HUES6 (cell line): ENCODE data around the gene NOC2L.
"Not testable (repeated sequence)": the region's sequence is repeated elsewhere in the genome, so short reads cannot be mapped to it uniquely, and the experiment has no call there.

Experiments used
- H3K27ac ChIP-seq: 2 replicates; pipeline ENCODE4 v1.7.0; 2013; ENCODE audit warnings: low read depth, mild to moderate bottlenecking, low read length, inconsistent platforms
- H3K27me3 ChIP-seq: 2 replicates; pipeline ENCODE4 v1.6.1; 2013; ENCODE audit warnings: low read length; ENCODE audit not compliant: control insufficient read depth, insufficient read depth
- H3K36me3 ChIP-seq: 2 replicates; pipeline ENCODE4 v1.6.1; 2013; ENCODE audit warnings: low read length; ENCODE audit not compliant: control insufficient read depth, insufficient read depth
- H3K4me1 ChIP-seq: 2 replicates; pipeline ENCODE4 v1.6.1; 2013; ENCODE audit warnings: low read length; ENCODE audit not compliant: control insufficient read depth, insufficient read depth
- H3K4me3 ChIP-seq: 2 replicates; pipeline ENCODE4 v1.5.1; 2013; ENCODE audit warnings: low read depth, low read length
- H3K9ac ChIP-seq: one replicate; pipeline ENCODE4 v1.6.1; 2013; ENCODE audit warnings: mild to moderate bottlenecking, low read length
- H3K9me3 ChIP-seq: 2 replicates; pipeline ENCODE4 v1.6.1; 2013; ENCODE audit warnings: low read depth, low read length; ENCODE audit not compliant: control insufficient read depth, insufficient read depth

NOC2L gene

DNA sequence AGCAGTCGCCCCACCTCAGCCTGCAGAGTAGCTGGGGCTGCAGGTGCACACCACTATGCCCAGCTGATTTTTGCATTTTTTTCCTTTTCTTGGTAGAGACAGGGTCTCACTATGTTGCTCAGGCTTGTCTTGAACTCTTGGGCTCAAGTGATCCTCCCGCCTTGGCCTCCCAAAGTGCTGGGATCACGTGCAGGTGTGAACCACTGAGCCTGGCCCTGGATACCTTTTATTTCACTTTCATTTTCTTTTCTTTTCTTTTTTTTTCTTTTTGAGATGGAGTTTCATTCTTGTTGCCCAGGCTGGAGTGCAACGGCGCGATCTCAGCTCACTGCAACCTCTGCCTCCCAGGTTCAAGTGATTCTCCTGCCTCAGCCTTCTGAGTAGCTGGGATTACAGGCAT is 32.2 kb upstream of the NOC2L start:
- not testable (repeated sequence) for H3K36me3 ChIP-seq, H3K9ac ChIP-seq, H3K9me3 ChIP-seq, H3K4me3 ChIP-seq, H3K4me1 ChIP-seq, H3K27ac ChIP-seq
- peaks cover 75% of the 10 kb centered on the region for H3K27me3 ChIP-seq

DNA sequence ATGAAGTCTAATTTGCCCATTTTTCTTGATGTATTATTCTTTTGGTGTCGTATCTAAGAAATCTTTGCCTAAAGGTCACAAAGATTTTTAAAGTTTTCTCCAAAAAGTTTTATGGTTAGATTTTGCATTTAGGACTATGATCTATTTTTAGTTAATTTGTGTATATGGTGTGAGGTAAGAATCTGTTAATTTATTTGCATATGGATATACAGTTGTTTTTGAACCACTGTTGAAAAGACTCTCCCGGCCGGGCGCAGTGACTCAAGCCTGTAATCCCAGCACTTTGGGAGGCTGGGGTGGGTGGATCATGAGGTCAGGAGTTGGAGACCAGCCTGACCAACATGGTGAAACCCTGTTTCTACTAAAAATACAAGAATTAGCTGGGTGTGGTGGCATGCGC is 29.0 kb upstream of the NOC2L start:
- not testable (repeated sequence) for H3K9me3 ChIP-seq, H3K36me3 ChIP-seq, H3K9ac ChIP-seq, H3K4me1 ChIP-seq, H3K27ac ChIP-seq, H3K4me3 ChIP-seq
- peaks cover 69% of the 10 kb centered on the region for H3K27me3 ChIP-seq

DNA sequence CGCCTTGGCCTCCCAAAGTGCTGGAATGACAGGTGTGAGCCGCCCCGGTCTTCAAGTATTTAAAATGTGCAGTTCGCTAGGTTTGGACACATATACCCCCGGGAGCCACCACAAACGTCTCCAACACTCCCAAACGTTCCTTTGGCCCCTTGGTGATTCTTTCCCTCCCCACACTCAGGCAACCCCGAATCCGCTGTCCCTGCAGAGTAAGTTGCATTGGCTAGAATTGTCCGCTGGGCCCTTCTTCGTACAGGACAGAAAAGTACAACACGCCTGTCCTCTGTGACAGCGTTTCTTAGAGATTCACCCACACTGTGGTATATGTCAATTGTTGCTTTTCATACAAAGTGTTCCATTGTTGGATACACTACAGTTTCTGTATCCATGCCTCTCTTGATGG is 26.1 kb upstream of the NOC2L start:
- Histone ChIP-seq H3K9ac (no peak overlapping the region), H3K36me3 (no peaks in the 10 kb centered on the region), H3K27ac (no peak overlapping the region), H3K4me3 (no peak overlapping the region), H3K4me1 (no peaks in the 10 kb centered on the region), H3K27me3 (peaks cover 74% of the 10 kb centered on the region), H3K9me3 (no peaks in the 10 kb centered on the region)

DNA sequence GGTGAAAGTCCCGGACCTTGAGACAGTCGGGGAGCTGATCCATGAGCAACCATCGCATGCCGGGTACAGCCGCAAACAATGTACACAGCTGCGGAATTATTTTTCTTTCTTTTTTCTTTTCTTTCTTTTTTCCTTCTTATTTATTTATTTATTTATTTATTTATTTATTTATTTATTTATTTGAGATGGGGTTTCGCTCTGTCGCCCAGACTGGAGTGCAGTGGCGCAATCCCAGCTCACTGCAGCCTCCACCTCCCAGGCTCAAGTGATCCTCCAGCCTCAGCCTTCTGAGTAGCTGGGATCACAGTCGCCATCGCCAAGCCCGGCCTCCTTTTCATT is 25.4 kb upstream of the NOC2L start:
- no peaks in the 10 kb centered on the region for H3K4me1 ChIP-seq
- H3K27me3 ChIP-seq = peaks cover 76% of the 10 kb centered on the region
- no peak overlapping the region for H3K4me3 ChIP-seq

DNA sequence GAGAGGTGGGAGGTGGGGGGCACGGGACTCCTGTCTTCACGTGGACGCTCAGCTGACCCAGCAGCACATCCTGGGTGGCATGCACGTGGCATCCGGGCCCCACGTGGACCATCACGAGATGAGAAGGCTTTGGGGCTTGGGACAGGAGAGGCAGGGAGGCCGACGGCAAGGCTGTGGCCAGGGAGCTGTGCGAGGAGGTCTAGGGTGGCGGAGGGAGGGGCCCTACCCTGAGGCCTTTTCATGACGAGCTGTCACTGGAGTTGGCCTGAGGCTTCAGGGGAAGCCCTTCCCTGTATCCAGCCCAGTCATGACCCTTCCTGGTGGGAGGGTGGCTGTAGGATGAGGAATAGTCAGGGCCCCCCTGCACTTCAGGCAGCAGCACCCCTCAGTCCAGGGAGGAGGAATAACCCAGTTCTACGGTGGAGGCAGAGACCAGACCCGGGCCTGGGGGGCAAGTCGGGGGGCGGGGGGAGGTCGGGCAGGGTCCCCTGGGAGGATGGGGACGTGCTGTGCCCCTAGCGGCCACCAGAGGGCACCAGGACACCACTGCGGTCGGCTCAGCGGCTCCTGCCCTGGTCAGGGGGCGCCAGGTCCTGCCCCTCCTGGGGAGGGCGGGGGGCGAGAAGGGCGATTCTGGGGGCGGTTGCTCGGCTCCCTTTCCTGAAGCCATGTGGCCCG is 24.9 kb upstream of the NOC2L start:
- H3K36me3 ChIP-seq = no peaks in the 10 kb centered on the region
- H3K9ac ChIP-seq = no peak overlapping the region
- H3K27me3 ChIP-seq = peaks cover 73% of the 10 kb centered on the region
- no peaks in the 10 kb centered on the region for H3K4me1 ChIP-seq
- H3K9me3 ChIP-seq = no peaks in the 10 kb centered on the region
- no peak overlapping the region for H3K27ac ChIP-seq
- no peak overlapping the region for H3K4me3 ChIP-seq

More for the DNA sequence above, 25.4 kb upstream of the NOC2L start:
- Histone ChIP-seq H3K9me3 (no peaks in the 10 kb centered on the region), H3K27ac (no peak overlapping the region), H3K9ac (no peak overlapping the region), H3K36me3 (no peaks in the 10 kb centered on the region)

DNA sequence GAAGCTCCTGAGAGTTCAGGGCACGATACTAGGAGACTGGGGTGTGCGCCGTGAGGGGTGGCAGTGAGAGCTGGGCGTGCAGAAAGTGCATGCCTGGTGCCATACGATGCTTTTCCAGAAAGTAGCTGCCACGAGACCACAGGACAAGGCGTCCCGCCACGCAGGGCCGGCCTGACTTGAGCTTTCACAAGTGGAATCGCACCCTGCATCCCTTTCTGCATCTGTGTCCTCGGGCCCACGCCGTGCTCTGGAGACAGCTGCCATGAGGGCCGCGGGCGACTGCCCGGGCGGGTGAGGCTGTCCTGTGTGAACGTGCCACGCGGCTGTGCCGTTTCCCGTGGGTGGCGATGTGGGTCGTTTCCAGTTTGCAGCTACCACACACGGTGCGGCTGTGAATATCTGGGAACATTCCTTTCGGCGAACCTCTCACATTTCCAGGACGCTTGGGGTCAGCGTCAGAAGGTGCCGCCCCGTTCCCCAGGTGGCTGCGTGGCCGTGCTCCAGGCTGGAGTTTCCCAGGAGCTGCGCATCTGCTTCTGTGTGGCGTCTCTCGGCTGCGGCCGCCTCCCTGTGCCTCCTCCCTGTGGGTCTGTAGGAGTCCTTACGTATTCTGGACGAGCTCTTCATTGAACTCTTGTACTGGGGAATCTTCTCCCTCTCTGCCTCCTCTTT is 23.8 kb upstream of the NOC2L start:
- Histone ChIP-seq H3K27ac (no peak overlapping the region), H3K4me1 (no peaks in the 10 kb centered on the region), H3K9me3 (no peaks in the 10 kb centered on the region), H3K4me3 (no peak overlapping the region), H3K36me3 (no peaks in the 10 kb centered on the region), H3K9ac (no peak overlapping the region), H3K27me3 (peaks cover 76% of the 10 kb centered on the region)

DNA sequence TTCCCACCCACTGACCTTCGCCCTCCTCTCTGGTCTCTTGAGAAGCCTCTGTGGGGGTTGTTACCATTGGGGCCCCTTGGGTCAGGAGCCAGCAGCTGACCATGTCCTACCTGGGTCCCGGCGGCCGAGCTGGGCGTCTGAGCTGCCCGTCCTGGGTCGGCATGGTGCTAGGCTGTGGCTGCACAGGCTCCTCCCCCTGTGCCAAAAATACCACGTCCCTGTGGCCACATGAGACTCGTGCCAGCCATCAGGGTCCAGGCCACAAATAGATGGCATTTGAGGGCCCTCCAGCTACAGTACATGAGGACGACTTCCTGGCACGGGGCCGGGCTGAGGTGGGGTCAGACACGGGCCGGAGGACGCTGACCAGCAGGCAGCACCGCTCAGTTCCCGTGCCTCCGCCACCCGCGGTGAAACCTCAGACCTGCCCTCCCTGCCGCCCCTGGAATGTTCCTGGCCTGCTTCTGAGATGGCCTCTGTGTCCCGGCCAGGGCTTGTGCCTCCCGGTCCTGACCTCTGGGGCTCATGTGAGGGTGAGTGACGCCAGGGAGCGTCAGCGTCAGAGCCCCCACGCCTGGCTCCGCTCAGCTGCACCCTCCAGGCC is 23.0 kb upstream of the NOC2L start, which contains the start of gene PERM1:
TSS of gene PERM1 (minus strand) at position 139 of the 604 bp plus-strand sequence. CDS start 1,064 bp downstream, outside the sequence.
- Histone ChIP-seq H3K9ac (no peak within 1 kb of the TSS), H3K4me1 (no peaks in the 10 kb centered on the region)

DNA sequence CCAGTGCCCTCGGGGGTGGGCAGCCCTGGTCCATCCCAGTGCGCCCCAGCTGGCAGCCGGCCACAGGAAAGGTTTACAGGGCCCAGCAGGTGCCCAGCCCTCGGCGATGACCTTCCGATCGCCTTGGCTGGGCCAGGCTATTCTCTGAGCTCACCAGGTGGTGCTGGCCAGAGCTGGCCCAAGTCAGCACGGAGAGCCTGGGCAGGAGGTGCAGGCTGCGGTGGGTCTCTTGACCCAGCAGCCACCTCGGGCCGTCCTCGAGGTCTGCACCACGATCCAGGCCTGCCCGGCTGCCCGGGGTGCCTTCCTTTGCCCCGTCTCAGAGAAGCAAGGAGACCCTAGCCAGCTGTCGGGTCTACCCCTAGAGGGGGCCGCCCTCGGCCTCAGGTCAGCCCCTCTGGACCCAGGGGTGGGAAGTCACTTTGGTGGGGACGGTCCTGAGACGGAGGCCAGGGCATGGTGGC is 22.5 kb upstream of the NOC2L start:
- H3K4me3 ChIP-seq = no peak overlapping the region
- H3K9ac ChIP-seq = no peak overlapping the region
- peaks cover 74% of the 10 kb centered on the region for H3K27me3 ChIP-seq
- H3K9me3 ChIP-seq = no peaks in the 10 kb centered on the region
- no peak overlapping the region for H3K27ac ChIP-seq
- no peaks in the 10 kb centered on the region for H3K36me3 ChIP-seq
- H3K4me1 ChIP-seq = no peaks in the 10 kb centered on the region

More for the DNA sequence above, 23.0 kb upstream of the NOC2L start, which contains the start of gene PERM1:
- Histone ChIP-seq H3K9me3 (no peaks in the 10 kb centered on the region), H3K27ac (no peak within 1 kb of the TSS), H3K27me3 (peaks cover 76% of the 10 kb centered on the region), H3K4me3 (no peak within 1 kb of the TSS), H3K36me3 (no peaks in the 10 kb centered on the region)

DNA sequence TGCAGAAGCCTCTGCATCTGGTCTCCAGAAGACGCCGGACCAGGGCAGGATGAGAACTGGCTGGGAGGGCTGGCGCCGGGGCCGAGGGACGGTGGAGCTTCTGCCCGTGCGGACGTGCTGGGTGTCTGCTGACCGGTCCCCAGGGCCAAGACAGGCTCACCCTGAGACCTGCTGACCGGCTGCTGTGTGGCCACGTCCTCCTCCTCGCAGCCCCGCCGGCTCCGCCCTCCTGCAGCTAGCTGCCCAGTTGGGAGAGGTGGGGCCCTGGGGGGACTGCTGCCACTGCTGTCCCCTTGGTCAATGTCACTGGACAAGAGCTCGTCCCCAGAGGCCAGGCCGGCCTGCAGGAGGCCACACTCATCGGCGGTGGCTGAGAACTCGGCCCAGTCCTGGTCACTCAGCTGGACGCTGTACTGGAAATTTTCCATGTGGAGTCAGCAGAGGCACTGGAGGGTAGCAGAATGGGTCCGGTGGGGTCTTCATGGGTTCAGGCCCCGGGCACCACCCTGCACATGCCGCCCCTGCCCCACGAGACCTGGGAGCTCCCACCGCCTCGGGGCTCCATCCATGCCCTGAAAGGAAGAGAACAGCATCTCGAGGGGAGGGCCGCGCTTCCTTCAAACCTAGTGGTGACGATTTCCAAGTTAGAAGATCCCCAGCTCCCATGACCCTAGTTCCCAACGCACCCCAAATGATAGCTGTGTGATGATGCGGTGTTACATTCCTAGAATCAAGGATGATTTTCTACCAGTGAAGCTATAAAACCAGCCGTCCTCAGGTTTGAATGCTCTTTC is 21.7 kb upstream of the NOC2L start:
- no peaks in the 10 kb centered on the region for H3K36me3 ChIP-seq
- H3K4me1 ChIP-seq = peaks cover 2% of the 10 kb centered on the region; the same call in 1 of the 2 replicates
- no peak overlapping the region for H3K9ac ChIP-seq
- no peak overlapping the region for H3K4me3 ChIP-seq
- H3K27ac ChIP-seq = no peak overlapping the region
- peaks cover 74% of the 10 kb centered on the region for H3K27me3 ChIP-seq
- H3K9me3 ChIP-seq = no peaks in the 10 kb centered on the region

DNA sequence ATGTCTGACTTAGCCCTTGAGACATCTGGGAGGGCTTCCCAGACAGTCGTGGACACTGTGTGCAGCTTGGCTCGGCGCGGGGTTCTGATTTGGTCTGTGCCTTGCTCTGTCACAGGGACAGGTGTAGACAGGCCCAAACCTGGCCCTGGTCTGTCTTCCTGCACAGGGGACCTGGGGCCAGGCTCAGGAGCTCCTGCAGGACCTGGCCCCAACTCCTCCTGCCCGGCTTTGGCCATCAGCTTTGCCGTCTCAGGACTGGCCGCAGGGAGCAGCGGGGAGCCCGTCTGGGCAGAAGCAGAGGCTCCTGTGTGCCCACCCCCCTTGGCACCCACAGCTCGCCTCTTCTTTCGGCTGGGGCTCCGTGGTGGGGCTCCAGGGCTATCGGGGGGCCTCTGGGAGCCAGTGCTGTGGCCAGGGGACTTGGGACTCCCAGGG is 21.1 kb upstream of the NOC2L start:
- H3K27me3 ChIP-seq = peaks cover 74% of the 10 kb centered on the region
- H3K27ac ChIP-seq = no peak overlapping the region
- no peaks in the 10 kb centered on the region for H3K9me3 ChIP-seq
- H3K36me3 ChIP-seq = no peaks in the 10 kb centered on the region
- peaks cover 5% of the 10 kb centered on the region; the same call in 1 of the 2 replicates for H3K4me1 ChIP-seq
- H3K4me3 ChIP-seq = no peak overlapping the region
- H3K9ac ChIP-seq = no peak overlapping the region
